Left ventricle myocardium superior (tissue), 1 donor: Measurements from ENCODE around the gene MIR17HG. TPM values are rescaled to one million over a fixed set of nuclear protein-coding genes. Genes with fewer than 3 reads are reported as not detected.
"Not testable (repeated sequence)": the region's sequence is repeated elsewhere in the genome, so short reads cannot be mapped to it uniquely, and the experiment has no call there.

Experiments used
- ATAC-seq: fragments of 200-7000 bp; cut with Tn5 transposase; one replicate; pipeline ENCODE4 v1.9.1; 2020; ENCODE audit warnings: mild to moderate bottlenecking, moderate library complexity
- DNase-seq: peaks from one replicate; pipeline ENCODE4 v3.0.0-alpha.2; 2020
- intact Hi-C: fragments of 100-400 bp; cut with micrococcal nuclease; formaldehyde crosslinking; loops from one replicate; pipeline ENCODE4 v1.11.0; 2022
- total RNA-seq: library from RNA; stranded (reverse); fragmentation: NEBNext Ultra II Directional; extraction: Animal tissue kit (Norgen Biotek cat#: 25700); gene quantifications from one replicate; pipeline ENCODE4 v1.2.1, GENCODE V29; 2021
- donor health status: DM: no; HTN: yes; CAD: no; lungs with severe emphysema.

Gene MIR17HG
- total RNA-seq, 1 donor from 2014 or later: 1.7 TPM

GRCh38 chr13:91331047-91331915 is 16.2 kb upstream of the MIR17HG start:
- no peak for ATAC-seq
- DNase-seq: no peak
- intact Hi-C loops: no loop called here

- intact Hi-C loops: no loop called here
- ATAC-seq: no peak
- no peak for DNase-seq
Observed at GRCh38 chr13:91346062-91346461, 1.4 kb upstream of the MIR17HG start.

DNA sequence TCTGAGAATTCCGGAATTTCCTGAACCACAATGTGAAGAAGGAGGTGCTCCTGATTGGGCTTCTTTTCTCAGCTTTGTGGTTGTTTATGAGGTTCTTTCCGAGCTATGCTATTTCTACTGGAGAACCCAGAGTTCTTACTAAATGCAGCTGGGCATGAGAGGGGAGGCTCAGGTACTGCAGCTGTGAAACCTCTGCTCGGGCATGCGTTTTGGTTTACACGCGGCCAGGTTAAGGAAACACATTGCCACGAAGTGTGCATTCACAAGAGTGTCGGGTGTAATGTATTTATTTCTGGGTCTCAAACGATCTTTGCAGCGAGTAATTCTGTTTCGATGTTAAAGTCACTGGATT is 661 bp upstream of the MIR17HG start:
- no peak for ATAC-seq
- DNase-seq: peak; percentile 20
- intact Hi-C loops: no loop called here

DNA sequence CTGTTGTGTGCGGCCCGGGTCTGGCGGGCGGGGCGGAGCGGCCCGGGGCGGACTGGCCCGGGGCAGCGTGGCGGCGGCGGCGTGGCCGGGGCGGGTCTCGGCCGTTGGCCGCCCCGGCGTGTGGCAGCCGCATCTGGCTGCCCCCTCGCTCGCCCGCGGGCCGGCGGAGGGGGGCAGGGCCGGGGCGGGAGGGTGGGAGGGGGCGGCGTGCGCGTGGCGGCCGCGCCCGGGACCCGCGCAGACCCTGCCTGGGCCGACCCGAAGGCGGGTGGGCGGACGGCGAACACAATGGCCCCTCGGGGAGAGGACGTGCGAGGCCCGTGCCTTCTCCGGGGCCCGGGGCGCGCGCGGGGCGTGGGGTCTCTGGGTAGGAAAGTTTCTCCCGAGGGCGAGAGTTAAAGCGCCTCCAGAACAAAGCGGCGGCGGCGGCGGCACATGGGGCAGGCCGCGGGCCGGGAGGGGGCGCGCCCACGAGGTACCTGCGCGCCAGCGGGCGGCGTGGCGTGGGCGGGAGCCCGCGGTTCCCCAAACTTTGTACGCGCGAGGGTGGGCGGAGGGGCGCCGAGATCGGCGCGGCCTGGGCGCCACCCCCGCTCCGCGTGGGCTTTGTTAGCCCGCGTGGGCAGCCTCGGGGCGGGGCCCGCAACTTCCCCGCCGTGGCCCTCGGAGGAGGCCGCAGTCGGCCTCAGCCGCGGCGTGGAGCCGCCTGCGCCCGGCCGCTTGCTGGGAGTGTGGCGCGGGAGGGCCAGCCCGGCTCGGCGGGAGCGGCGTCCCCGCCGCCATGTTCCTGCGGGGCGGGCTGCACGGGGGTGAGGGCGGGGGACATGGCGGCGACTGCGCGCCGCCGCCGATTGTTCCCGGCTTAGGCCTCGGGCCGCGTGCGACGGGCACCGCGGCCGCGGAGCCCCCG is 764 bp downstream of the MIR17HG start:
- ATAC-seq: peak; percentile 70

GRCh38 chr13:91348906-91349435 is 1.5 kb downstream of the MIR17HG start:
- ATAC-seq (peak; percentile 79), DNase-seq (peak; percentile 98)
- intact Hi-C loops: no loop called here

More for the DNA sequence above, 764 bp downstream of the MIR17HG start:
- intact Hi-C loops: no loop called here
- DNase-seq: peak; percentile 70

GRCh38 chr13:91349992-91350911 is 2.8 kb downstream of the MIR17HG start:
- DNase-seq (no peak), ATAC-seq (no peak)
- intact Hi-C loops: no loop called here

- ATAC-seq: no peak
- intact Hi-C loops: no loop called here
- no peak for DNase-seq
Observed at GRCh38 chr13:91351123-91351522, 3.6 kb downstream of the MIR17HG start.

DNA sequence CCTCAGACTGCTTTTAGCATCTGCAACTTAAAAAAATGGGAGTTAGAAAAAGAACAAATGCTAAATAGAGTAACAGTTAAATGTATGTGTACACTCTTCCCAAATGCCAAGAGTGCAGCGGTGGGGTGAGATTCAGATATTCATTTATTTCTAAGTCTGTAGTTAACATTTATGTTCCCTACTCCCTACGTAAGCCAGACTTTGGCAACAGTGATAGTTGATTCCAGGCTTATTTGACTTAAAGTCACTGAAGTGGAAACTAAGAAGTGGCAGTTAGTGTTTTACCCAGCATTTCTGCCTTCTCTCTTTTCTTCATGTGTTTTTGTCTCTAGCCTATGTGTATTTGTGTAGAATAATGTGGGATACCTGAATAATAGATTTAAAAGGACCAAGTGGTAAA is 4.5 kb downstream of the MIR17HG start:
- intact Hi-C loops: no loop called here
- DNase-seq: no peak
- ATAC-seq: no peak

DNA sequence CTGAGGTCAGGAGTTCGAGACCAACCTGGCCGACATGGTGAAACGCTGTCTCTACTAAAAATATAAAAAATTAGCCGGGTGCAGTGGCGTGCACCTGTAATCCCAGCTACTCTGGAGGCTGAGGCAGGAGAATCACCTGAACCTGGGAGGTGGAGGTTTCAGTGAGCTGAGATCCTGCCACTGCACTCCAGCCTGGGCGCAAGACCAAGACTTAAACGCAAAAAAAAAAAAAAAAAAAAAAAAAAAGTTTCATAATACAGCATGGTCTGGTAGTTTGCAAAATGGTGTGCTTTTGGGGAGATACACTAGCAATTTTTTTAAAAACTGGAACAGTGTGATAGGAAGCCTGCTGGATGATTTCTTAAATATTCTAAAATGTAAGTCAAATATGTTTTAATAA is 5.4 kb downstream of the MIR17HG start:
- ATAC-seq, intact Hi-C loops, DNase-seq: not testable (repeated sequence)

DNA sequence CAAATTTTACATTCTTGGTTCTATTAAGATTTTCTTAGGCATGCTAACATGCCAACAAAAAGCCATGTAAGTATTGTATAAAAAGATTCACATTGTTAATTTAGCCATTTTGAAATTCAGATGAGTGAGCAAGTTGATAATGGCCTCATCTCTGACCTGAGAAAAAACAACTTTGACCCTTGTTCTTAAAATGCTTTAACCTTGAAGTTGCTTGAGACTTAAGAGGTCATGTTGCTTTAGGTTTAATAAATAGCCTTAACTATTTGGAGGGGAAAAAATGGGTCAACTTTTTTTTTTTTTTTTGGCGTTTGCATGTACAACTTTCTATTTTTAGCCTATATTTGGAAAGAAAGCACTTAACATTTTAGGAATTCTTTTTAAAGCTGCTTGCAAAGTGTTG is 6.0 kb downstream of the MIR17HG start:
- DNase-seq: no peak
- ATAC-seq: no peak
- intact Hi-C loops: no loop called here

DNA sequence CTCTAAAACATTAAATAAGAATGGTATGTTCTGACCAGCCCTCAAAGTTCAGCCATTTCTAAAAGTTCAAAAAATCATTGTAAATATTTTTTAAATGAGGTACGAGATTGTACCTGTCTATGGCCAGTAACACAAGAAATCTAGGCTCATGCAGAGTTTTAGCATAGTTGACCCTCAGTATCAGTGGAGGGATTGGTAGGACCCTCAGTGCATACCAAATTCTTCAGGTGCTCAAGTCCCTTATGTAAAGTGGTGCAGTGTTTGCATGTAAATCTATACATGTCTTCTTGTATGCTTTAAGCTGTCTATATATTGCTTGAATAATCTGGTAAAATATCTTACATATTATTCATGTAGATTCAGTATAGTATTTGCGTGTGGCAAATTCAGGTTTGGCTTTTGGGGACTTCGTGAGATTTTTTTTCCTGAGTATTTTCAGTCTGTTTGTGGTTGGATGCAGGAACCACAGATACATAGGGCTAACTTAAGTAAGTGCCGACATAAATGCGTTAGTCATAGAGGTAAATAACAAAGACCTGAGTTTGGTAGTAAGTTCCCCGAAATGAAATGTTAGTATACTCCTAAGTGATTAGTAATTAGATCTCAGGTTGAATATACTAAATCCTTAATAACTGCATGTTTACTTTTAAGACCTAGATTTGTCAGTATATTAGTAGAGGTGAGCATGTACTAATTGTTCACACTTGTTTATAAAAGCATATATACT is 7.8 kb downstream of the MIR17HG start:
- ATAC-seq (no peak), DNase-seq (no peak)
- intact Hi-C loops: no loop called here

DNA sequence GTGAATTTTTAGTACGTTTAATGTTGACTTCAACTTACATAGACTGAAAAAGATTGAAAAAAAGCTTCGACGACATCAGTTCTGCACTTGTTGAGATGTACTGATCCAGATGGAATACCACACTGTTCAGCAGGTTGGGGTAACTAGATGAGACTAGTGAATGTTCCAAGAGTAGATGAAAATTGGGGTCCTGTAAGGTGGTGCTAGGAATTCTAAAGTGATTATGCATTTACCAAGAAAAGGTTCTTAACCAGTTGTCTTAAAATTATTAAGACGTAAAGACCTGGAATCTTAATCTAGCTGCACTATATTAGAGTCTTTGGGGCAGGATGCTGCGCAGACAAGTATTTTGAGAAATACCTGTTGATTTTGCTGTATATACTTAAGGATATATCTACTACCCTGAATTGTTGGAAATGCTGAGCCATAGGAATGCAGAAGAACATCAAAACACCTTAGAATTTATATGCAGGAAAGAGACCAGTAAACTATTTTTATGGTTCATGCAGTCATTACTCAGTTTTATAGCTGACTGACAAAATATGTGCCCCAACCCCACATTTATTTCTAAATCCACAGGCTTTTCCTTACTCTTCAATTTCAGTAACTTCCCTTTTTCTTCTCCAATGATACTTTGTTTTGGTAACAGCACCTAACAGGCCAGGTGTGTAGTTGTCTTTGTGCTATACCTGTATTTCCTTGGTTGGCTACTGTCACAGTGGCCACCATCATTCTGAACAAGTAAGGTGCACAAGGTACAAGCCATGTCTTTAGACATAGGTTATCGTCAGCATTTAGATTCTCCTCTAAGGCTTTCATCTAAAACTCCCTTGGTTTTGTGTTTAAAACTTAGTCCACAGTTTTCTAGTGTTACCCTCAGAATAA is 8.6 kb downstream of the MIR17HG start:
- intact Hi-C loops: no loop called here
- no peak for DNase-seq
- no peak for ATAC-seq

DNA sequence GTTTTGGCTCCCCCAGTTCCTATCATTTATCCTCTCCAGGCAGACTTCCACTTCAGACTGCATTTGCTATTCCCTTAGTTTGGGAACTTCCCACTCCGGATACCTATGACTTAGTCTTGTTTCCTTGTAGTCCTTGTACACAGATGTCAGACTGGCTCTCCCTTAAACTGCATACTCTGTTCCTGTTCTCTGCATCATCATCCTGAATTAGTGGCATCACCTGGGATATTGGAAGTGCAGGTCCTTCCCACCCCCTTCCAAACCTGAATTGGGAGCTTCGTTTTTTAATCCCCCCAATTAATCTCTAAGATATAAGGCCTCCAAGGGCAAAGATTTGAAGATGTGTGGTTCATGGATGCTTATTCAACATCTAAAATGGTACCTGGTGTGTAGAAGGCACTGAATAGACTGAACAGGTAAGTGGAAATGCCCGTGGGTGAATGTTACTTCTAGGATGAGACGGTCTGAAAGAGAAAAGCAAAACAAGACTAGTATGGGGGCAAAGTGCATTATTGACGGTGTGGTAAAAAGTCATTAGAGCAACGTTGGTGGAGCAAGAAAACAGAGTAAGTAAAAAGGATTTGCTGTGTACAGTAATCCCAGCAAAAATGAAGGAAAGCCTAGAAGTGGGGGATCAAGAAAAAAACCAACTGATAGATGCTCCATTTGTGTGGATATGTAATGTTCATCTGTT is 9.6 kb downstream of the MIR17HG start:
- intact Hi-C loops: no loop called here
- no peak for DNase-seq
- no peak for ATAC-seq

DNA sequence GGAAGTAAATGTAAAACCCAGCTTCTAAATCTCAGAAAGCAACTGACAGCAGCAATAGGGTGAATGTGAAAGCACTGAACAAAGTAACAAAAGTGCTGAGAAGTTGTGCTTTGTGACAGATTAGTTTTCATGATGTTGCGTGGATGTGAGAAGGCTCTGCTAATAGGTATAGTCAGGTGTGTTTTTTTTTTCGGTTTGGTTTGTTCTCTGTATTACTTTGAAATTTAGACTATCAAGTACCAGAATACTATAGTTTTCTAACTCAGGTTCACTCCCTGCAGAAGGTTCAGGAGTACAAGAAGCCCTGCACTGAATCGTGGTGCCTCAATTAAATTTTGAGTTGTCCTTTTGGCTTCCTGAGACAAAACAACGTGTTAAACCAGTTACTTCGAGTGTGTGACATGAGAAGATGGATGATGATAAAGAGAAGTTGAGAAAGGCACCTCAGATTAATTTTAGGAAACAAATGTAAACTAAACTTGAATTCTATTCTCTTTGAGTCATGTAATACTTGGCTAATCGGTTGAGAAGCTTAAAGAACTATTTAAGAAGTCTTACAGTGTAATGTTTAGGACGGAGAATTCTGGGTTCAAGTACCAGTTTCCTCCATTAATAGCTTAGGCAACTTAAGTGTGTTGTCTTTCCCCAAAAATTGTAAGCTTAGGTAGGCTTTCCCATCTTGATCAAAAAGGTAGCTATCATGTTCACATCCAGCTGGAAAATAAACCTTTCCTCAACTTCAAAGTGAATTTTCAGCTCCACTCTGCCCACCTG is 10.3 kb downstream of the MIR17HG start:
- no peak for DNase-seq

GRCh38 chr13:91358387-91358782 is 10.9 kb downstream of the MIR17HG start:
- no peak for DNase-seq
- ATAC-seq: no peak
- intact Hi-C loops: no loop called here

More for the DNA sequence above, 10.3 kb downstream of the MIR17HG start:
- intact Hi-C loops: no loop called here
- no peak for ATAC-seq

- DNase-seq (no peak), ATAC-seq (no peak)
- intact Hi-C loops: no loop called here
Observed at GRCh38 chr13:91359111-91359510, 11.6 kb downstream of the MIR17HG start.
